Neural cell (in vitro differentiated cells): ENCODE measurements around the gene TOGARAM2. TPM values are rescaled to one million over a fixed set of nuclear protein-coding genes. Genes with fewer than 3 reads are reported as not detected.

Experiments
- H2AFZ ChIP-seq: fragments of 200-600, 300-800 bp; sonication (generic), shearing (Covaris generic); 2 replicates; pipeline ENCODE4 v1.6.0; 2014; ENCODE audit warnings: low read depth, mild to moderate bottlenecking, antibody characterized with exemption, low read length, moderate library complexity
- H3F3A ChIP-seq: fragments of 200-600 bp; shearing (Covaris generic); 2 replicates; pipeline ENCODE4 v1.6.1; 2016; ENCODE audit warnings: mild to moderate bottlenecking, moderate library complexity, mixed read lengths, antibody characterized with exemption, low read length; ENCODE audit not compliant: insufficient read depth, poor library complexity, severe bottlenecking
- H3K27ac ChIP-seq: fragments of 200-600, 300-800 bp; sonication (generic), shearing (Covaris generic); 2 replicates; pipeline ENCODE4 v1.5.1; 2014; ENCODE audit warnings: mild to moderate bottlenecking, low read length, moderate library complexity
- H3K27me3 ChIP-seq: fragments of 300-800, 200-600 bp; sonication (generic), shearing (Covaris generic); 2 replicates; pipeline ENCODE4 v1.6.0; 2014; ENCODE audit warnings: mild to moderate bottlenecking, low read depth, low read length, moderate library complexity; ENCODE audit not compliant: insufficient read depth
- H3K36me3 ChIP-seq: fragments of 300-800, 200-600 bp; sonication (generic), shearing (Covaris generic); 2 replicates; pipeline ENCODE4 v1.5.1; 2014; ENCODE audit warnings: mild to moderate bottlenecking, antibody characterized with exemption, low read length, moderate library complexity; ENCODE audit not compliant: insufficient read depth
- H3K4me2 ChIP-seq: fragments of 300-800, 200-600 bp; sonication (generic), shearing (Covaris generic); 2 replicates; pipeline ENCODE4 v1.6.0; 2014; ENCODE audit warnings: mild to moderate bottlenecking, low read length
- H3K4me3 ChIP-seq: fragments of 300-800, 200-600 bp; sonication (generic), shearing (Covaris generic); 2 replicates; pipeline ENCODE4 v1.5.1; 2014; ENCODE audit warnings: mild to moderate bottlenecking, low read length, moderate library complexity
- H3K79me2 ChIP-seq: fragments of 200-600 bp; shearing (Covaris generic); replicated peaks from 2 replicates; pipeline ENCODE4 v1.6.0; 2014; ENCODE audit warnings: mild to moderate bottlenecking, low read length, moderate library complexity; ENCODE audit not compliant: insufficient read depth
- H3K9ac ChIP-seq: fragments of 300-800, 200-600 bp; sonication (generic), shearing (Covaris generic); 2 replicates; pipeline ENCODE4 v1.6.1; 2016; ENCODE audit warnings: mild to moderate bottlenecking, low read length, mixed read lengths
- H3K9me2 ChIP-seq: fragments of 200-600 bp; shearing (Covaris generic); 2 replicates; pipeline ENCODE4 v1.6.1; 2016; ENCODE audit warnings: mild to moderate bottlenecking, low read length, mixed read lengths; ENCODE audit not compliant: insufficient read depth
- H3K9me3 ChIP-seq: fragments of 200-600, 300-800 bp; sonication (generic), shearing (Covaris generic); 2 replicates; pipeline ENCODE4 v1.6.1; 2016; ENCODE audit warnings: mild to moderate bottlenecking, mixed run types, low read length, moderate library complexity, mixed read lengths
- H4K20me1 ChIP-seq: fragments of 200-600 bp; shearing (Covaris generic); 2 replicates; pipeline ENCODE4 v1.6.1; 2016; ENCODE audit warnings: mild to moderate bottlenecking, mixed run types; ENCODE audit not compliant: insufficient read depth
- CTCF ChIP-seq: fragments of 450-650 bp; IDR thresholded peaks from 2 replicates; pipeline ENCODE4 v1.5.1; 2014; ENCODE audit warnings: antibody characterized with exemption, mild to moderate bottlenecking, moderate library complexity; ENCODE audit not compliant: poor library complexity, severe bottlenecking
- EP300 ChIP-seq: fragments of 450-650 bp; conservative IDR thresholded peaks from 2 replicates; pipeline ENCODE4 v1.6.1; 2014; ENCODE audit warnings: antibody characterized with exemption, mild to moderate bottlenecking, moderate library complexity; ENCODE audit not compliant: poor library complexity, severe bottlenecking
- EZH2 ChIP-seq: fragments of 200-600, 300-800 bp; shearing (Covaris generic), sonication (generic); IDR thresholded peaks from 2 replicates; pipeline ENCODE4 v1.6.1; 2014; ENCODE audit warnings: antibody characterized with exemption, low read length, borderline replicate concordance, mild to moderate bottlenecking; ENCODE audit not compliant: insufficient read depth, poor library complexity, severe bottlenecking
- MXI1 ChIP-seq: fragments of 450-650 bp; conservative IDR thresholded peaks from 2 replicates; pipeline ENCODE4 v1.6.1; 2014; ENCODE audit warnings: antibody characterized with exemption, mild to moderate bottlenecking; ENCODE audit not compliant: poor library complexity, severe bottlenecking
- POLR2AphosphoS5 ChIP-seq: IDR thresholded peaks from 2 replicates; pipeline ENCODE4 v1.6.1; 2012
- RAD21 ChIP-seq: fragments of 450-650 bp; conservative IDR thresholded peaks from 2 replicates; pipeline ENCODE4 v1.6.1; 2014; ENCODE audit warnings: antibody characterized with exemption, mild to moderate bottlenecking, moderate library complexity
- REST ChIP-seq: IDR thresholded peaks from 2 replicates; pipeline ENCODE4 v1.6.1; 2012; ENCODE audit warnings: borderline replicate concordance
- SMC3 ChIP-seq: fragments of 450-650 bp; conservative IDR thresholded peaks from 2 replicates; pipeline ENCODE4 v1.6.1; 2014; ENCODE audit warnings: antibody characterized with exemption, mild to moderate bottlenecking, moderate library complexity; ENCODE audit not compliant: poor library complexity
- TAF1 ChIP-seq: IDR thresholded peaks from 2 replicates; pipeline ENCODE4 v1.6.1; 2012; ENCODE audit warnings: low read depth
- polyA plus RNA-seq: library from polyadenylated mRNA; depleted of rRNA; stranded (reverse); fragments of >200 nt; gene quantifications from 2 replicates; pipeline ENCODE4 v1.2.3, GENCODE V29; 2014

TOGARAM2 gene
- polyA plus RNA-seq, 1 donor from 2014 or later, result 0.10 TPM

DNA sequence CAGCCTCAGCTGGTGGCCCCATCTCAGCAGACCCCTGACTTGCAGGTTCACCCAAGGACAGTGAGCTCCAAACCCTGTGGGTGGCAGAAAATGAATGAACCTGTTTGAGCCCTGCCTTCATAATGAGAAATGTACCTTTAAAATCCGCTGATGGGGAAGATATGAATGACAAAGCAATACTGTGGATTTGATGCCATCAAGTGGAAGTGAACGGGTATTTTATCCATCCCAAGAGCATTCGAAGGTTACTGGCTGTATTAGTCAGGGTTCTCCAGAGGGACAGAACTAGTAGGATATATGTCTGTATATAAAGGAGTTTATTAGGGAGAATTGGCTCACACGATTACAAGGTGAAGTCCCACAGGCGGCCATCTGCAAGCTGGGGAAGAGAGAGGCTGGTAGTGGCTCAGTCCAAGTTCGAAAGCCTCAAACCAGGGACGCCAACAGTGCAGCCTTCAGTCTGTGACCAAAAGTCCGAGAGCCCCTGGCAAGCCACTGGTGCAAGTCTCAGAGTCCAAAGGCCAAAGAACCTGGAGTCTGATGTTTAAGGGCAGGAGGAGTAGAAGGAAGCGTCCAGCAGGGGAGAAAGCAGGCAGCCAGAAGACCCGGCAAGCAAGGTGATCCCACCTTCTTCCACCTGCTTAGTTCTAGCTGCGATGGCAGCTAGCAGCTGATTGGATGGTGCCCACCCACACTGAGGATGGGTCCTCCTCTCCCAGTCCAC, 32.1 kb downstream of the TOGARAM2 start:
- Histone ChIP-seq H3K9me3 (no peaks in the 10 kb centered on the region), H3K27ac (no peak overlapping the region), H3F3A (no peaks in the 10 kb centered on the region), H3K9me2 (no peaks in the 10 kb centered on the region), H3K27me3 (no peaks in the 10 kb centered on the region), H3K9ac (no peak overlapping the region), H4K20me1 (no peaks in the 10 kb centered on the region), H2AFZ (no peak overlapping the region), H3K4me3 (no peak overlapping the region), H3K36me3 (no peaks in the 10 kb centered on the region), H3K4me2 (no peak overlapping the region), H3K79me2 (no peaks in the 10 kb centered on the region)
- no peak for TF ChIP-seq EZH2
- TF ChIP-seq SMC3, result peak; percentile 34

DNA sequence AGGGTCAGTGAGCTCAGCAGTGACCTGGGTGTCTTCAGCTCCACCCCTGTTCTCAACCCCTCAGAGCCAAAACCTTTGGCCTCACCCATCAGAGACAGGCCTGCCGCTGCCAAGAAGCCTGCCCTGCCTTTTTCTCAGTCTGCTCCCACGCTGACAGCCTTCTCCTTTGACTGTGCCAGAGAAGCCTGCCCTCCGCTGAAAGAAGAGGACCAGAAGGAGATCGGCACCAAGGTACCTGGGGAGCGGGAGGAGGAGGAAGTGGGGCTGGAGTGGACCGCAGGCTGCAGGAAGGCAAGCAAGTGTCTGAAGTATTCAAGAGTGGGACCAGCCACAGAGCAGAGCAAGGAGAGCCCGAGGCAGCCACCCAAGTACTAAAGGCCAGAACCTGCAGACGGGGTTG, 33.2 kb downstream of the TOGARAM2 start:
- Histone ChIP-seq H3K79me2 (no peaks in the 10 kb centered on the region), H3F3A (no peaks in the 10 kb centered on the region), H4K20me1 (no peaks in the 10 kb centered on the region), H2AFZ (no peak overlapping the region), H3K9ac (no peak overlapping the region), H3K27me3 (no peaks in the 10 kb centered on the region), H3K4me3 (no peak overlapping the region), H3K4me2 (no peak overlapping the region), H3K27ac (no peak overlapping the region), H3K36me3 (no peaks in the 10 kb centered on the region), H3K9me3 (no peaks in the 10 kb centered on the region), H3K9me2 (no peaks in the 10 kb centered on the region)
- TF ChIP-seq REST (no peak), POLR2AphosphoS5 (no peak), SMC3 (no peak), MXI1 (no peak), CTCF (no peak), TAF1 (no peak), RAD21 (no peak), EZH2 (no peak), EP300 (no peak)
